GM12878 (cell line): ENCODE results near the gene MPEG1. TPM values are rescaled to one million over a fixed set of nuclear protein-coding genes. Genes with fewer than 3 reads are reported as not detected.

ENCODE experiments used
- ATF7 ChIP-seq: fragments of 450-650 bp; IDR thresholded peaks from 2 replicates; pipeline ENCODE4 v1.6.1; 2016; ENCODE audit warnings: low read depth, mild to moderate bottlenecking
- CHD2 ChIP-seq: IDR thresholded peaks from 2 replicates; pipeline ENCODE4 v1.6.1; 2011; ENCODE audit warnings: low read depth, low read length, improper control_type of control experiment, borderline replicate concordance
- FOXM1 ChIP-seq: IDR thresholded peaks from 2 replicates; pipeline ENCODE4 v1.6.1; 2012; ENCODE audit warnings: low read depth, mild to moderate bottlenecking, inconsistent platforms, low read length, moderate library complexity
- IKZF1 ChIP-seq: fragments of 450-650 bp; conservative IDR thresholded peaks from 2 replicates; pipeline ENCODE4 v1.6.1; 2017; ENCODE audit warnings: antibody characterized with exemption, mild to moderate bottlenecking
- IKZF2 ChIP-seq, 2 experiments: fragments of 450-650 bp; IDR thresholded peaks; 2 replicates each; pipeline ENCODE4 v1.6.1; 2017; ENCODE audit warnings: mild to moderate bottlenecking in 2 of 2, moderate library complexity in 2 of 2
- KAT2A ChIP-seq: conservative IDR thresholded peaks from 2 replicates; pipeline ENCODE4 v1.6.1; 2011; ENCODE audit warnings: low read depth, low read length; ENCODE audit not compliant: control insufficient read depth
- POLR2AphosphoS2 ChIP-seq: IDR thresholded peaks from 2 replicates; pipeline ENCODE4 v1.6.1; 2011; ENCODE audit warnings: low read depth, mild to moderate bottlenecking, low read length, improper control_type of control experiment, moderate library complexity
- RUNX3 ChIP-seq: IDR thresholded peaks from 2 replicates; pipeline ENCODE4 v1.6.1; 2012; ENCODE audit warnings: low read length, inconsistent platforms
- SMC3 ChIP-seq: IDR thresholded peaks from 2 replicates; pipeline ENCODE4 v1.6.1; 2011; ENCODE audit warnings: low read length, improper control_type of control experiment, borderline replicate concordance
- SRF ChIP-seq, 2 experiments: IDR thresholded peaks; 2 replicates each; pipeline ENCODE4 v1.6.1; 2011; ENCODE audit warnings: low read depth in 2 of 2, low read length in 2 of 2, mild to moderate bottlenecking in 1 of 2, moderate library complexity in 1 of 2
- WRNIP1 ChIP-seq: IDR thresholded peaks from 2 replicates; pipeline ENCODE4 v1.6.1; 2011; ENCODE audit warnings: low read depth, low read length, improper control_type of control experiment, borderline replicate concordance
- ZNF622 ChIP-seq: fragments of 450-650 bp; IDR thresholded peaks from 2 replicates; pipeline ENCODE4 v1.6.1; 2017; ENCODE audit warnings: mild to moderate bottlenecking, inconsistent platforms
- polyA plus RNA-seq, 11 experiments: library from polyadenylated mRNA; depleted of rRNA in 4 of 11; unstranded in 6 of 11; stranded (reverse) in 5 of 11; fragments of >200 nt; fragmentation: Nextera tagmentation in 4 of 11; fragmentation: Illumina TruSeq in 1 of 11; extraction: Ambion mirVana in 4 of 11; extraction: Trizol in 1 of 11; gene quantifications; 1 replicate in 1 of 11; 2 replicates in 10 of 11; pipeline versions ENCODE4 v1.2.1 to v1.2.3, GENCODE V29; 2011 to 2016; ENCODE audit warnings: inconsistent platforms in 2 of 11, missing spikeins in 2 of 11, low read depth in 1 of 11
- total RNA-seq, 4 experiments: library from RNA; depleted of rRNA in 3 of 4; stranded (reverse); fragments of >200 nt in 3 of 4; fragmentation: Illumina TruSeq in 1 of 4; extraction: Trizol in 1 of 4; gene quantifications; 2 replicates each; pipeline versions ENCODE4 v1.2.1 to v1.2.3, GENCODE V29; 2013 to 2021
- TF ChIP-seq, protein P1 (sequence below), 3 experiments: IDR thresholded peaks in 2 of 3; conservative IDR thresholded peaks in 1 of 3; 2 replicates each; pipeline ENCODE4 v1.5.1; 2011; ENCODE audit warnings: low read depth in 3 of 3, low read length in 3 of 3, mild to moderate bottlenecking in 3 of 3, control low read depth in 2 of 3, moderate library complexity in 2 of 3, inconsistent platforms in 1 of 3, mixed read lengths in 1 of 3; ENCODE audit not compliant: control insufficient read depth in 2 of 3, insufficient read depth in 1 of 3; ENCODE audit errors: extremely low read depth in 1 of 3
- TF ChIP-seq, protein P2 (sequence below): fragments of 150-350 bp; IDR thresholded peaks from 2 replicates; pipeline ENCODE4 v1.6.1; 2014; ENCODE audit warnings: mild to moderate bottlenecking, low read depth, low read length
- TF ChIP-seq, protein P3 (sequence below): IDR thresholded peaks from 2 replicates; pipeline ENCODE4 v1.6.1; 2012; ENCODE audit warnings: low read depth, low read length, improper control_type of control experiment
- TF ChIP-seq, protein P4 (sequence below): fragments of 450-650 bp; IDR thresholded peaks from 2 replicates; pipeline ENCODE4 v1.6.1; 2017; ENCODE audit warnings: mild to moderate bottlenecking, low read depth, inconsistent platforms; ENCODE audit not compliant: poor library complexity, severe bottlenecking
- TF ChIP-seq, protein P5 (sequence below): fragments of 450-650 bp; IDR thresholded peaks from 2 replicates; pipeline ENCODE4 v1.6.1; 2017; ENCODE audit warnings: mild to moderate bottlenecking
- TF ChIP-seq, protein P6 (sequence below): fragments of 450-650 bp; conservative IDR thresholded peaks from 2 replicates; pipeline ENCODE4 v1.6.1; 2017; ENCODE audit warnings: mild to moderate bottlenecking, moderate library complexity

Gene MPEG1
- total and polyA plus RNA-seq, 10 of the 15 experiments (the other 5 are each of a cell fraction or from before 2014, with no cell fraction given), result 1.3 to 15.6 (median 11.7) TPM; not detected in 1

DNA sequence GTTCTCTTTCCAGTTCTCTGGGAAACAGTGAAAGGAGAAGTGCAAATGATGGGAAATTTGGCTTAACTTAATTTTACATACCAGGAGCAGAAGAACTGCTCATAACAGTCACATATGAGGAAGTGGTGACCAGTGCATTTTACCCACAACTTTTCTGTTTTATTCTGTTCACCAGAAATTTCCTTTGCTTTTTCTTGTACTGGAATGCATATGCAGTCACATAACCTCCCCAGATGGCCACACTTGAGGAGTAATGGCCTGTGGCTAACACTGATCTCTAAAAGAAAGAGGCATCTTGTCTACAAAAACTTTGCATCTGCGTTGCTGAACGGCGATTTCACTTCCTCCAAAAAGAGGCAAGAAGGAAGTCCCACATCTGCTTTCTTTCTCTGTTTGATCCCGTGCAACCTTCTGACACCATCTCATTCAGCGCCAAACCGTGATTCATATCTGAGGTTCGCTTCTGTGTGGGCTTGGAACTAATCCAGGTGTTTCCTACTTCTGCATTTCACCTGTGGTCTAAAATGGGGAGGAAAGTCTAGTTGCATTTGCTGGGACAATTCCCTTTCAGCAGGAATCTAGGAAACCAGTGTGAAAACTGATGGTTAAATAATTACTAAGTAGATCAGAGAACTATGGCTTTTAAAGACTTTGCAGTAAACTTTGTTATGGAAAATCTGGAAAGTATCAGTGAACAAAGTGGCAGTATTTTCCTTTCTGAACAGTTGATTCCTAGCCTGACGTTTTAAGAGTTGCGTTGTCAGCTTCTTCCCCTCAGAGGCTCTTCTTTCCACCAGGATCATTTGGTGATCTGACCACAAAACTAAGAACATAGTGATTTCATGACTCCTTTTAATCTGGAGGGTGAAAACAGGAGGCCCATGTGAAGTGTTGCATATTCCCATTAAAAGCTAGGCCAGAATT, 4.2 kb upstream of the MPEG1 start (continued):
- TF ChIP-seq SMC3, result 0 out of 2 replicates have a peak, but pooled peaks have one; percentile 24
- peak; percentile 95 for TF ChIP-seq ATF7
- TF ChIP-seq IKZF1, result peak; percentile 99
- peak; percentile 100 for TF ChIP-seq IKZF2 (IDR thresholded peaks at IDR 0.05)
- TF ChIP-seq, protein P1, sequence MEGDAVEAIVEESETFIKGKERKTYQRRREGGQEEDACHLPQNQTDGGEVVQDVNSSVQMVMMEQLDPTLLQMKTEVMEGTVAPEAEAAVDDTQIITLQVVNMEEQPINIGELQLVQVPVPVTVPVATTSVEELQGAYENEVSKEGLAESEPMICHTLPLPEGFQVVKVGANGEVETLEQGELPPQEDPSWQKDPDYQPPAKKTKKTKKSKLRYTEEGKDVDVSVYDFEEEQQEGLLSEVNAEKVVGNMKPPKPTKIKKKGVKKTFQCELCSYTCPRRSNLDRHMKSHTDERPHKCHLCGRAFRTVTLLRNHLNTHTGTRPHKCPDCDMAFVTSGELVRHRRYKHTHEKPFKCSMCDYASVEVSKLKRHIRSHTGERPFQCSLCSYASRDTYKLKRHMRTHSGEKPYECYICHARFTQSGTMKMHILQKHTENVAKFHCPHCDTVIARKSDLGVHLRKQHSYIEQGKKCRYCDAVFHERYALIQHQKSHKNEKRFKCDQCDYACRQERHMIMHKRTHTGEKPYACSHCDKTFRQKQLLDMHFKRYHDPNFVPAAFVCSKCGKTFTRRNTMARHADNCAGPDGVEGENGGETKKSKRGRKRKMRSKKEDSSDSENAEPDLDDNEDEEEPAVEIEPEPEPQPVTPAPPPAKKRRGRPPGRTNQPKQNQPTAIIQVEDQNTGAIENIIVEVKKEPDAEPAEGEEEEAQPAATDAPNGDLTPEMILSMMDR (IDR thresholded peaks at IDR 0.05 in 2 of 3, conservative IDR thresholded peaks at IDR 0.05 in 1 of 3; ENCODE audit: control insufficient read depth in 2 of 3, extremely low read depth in 1 of 3, insufficient read depth in 1 of 3, low read depth in 3 of 3, low read length in 3 of 3), result no peak
- TF ChIP-seq RUNX3, result peak; percentile 94
- TF ChIP-seq, protein P2, sequence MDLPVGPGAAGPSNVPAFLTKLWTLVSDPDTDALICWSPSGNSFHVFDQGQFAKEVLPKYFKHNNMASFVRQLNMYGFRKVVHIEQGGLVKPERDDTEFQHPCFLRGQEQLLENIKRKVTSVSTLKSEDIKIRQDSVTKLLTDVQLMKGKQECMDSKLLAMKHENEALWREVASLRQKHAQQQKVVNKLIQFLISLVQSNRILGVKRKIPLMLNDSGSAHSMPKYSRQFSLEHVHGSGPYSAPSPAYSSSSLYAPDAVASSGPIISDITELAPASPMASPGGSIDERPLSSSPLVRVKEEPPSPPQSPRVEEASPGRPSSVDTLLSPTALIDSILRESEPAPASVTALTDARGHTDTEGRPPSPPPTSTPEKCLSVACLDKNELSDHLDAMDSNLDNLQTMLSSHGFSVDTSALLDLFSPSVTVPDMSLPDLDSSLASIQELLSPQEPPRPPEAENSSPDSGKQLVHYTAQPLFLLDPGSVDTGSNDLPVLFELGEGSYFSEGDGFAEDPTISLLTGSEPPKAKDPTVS, result no peak
- TF ChIP-seq POLR2AphosphoS2, result no peak
- TF ChIP-seq CHD2, result peak; percentile 90
- TF ChIP-seq, protein P3, sequence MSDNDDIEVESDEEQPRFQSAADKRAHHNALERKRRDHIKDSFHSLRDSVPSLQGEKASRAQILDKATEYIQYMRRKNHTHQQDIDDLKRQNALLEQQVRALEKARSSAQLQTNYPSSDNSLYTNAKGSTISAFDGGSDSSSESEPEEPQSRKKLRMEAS, result no peak
- TF ChIP-seq FOXM1, result peak; percentile 100
- TF ChIP-seq SRF (IDR thresholded peaks at IDR 0.05; ENCODE audit: low read depth in 2 of 2, low read length in 2 of 2), result peak in 1 of 2 experiments; percentile 83; a peak in 2 of 4 replicates
- no peak for TF ChIP-seq KAT2A
- no peak for TF ChIP-seq ZNF622
- TF ChIP-seq, protein P4, sequence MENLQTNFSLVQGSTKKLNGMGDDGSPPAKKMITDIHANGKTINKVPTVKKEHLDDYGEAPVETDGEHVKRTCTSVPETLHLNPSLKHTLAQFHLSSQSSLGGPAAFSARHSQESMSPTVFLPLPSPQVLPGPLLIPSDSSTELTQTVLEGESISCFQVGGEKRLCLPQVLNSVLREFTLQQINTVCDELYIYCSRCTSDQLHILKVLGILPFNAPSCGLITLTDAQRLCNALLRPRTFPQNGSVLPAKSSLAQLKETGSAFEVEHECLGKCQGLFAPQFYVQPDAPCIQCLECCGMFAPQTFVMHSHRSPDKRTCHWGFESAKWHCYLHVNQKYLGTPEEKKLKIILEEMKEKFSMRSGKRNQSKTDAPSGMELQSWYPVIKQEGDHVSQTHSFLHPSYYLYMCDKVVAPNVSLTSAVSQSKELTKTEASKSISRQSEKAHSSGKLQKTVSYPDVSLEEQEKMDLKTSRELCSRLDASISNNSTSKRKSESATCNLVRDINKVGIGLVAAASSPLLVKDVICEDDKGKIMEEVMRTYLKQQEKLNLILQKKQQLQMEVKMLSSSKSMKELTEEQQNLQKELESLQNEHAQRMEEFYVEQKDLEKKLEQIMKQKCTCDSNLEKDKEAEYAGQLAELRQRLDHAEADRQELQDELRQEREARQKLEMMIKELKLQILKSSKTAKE, result peak; percentile 97
- TF ChIP-seq, protein P5, sequence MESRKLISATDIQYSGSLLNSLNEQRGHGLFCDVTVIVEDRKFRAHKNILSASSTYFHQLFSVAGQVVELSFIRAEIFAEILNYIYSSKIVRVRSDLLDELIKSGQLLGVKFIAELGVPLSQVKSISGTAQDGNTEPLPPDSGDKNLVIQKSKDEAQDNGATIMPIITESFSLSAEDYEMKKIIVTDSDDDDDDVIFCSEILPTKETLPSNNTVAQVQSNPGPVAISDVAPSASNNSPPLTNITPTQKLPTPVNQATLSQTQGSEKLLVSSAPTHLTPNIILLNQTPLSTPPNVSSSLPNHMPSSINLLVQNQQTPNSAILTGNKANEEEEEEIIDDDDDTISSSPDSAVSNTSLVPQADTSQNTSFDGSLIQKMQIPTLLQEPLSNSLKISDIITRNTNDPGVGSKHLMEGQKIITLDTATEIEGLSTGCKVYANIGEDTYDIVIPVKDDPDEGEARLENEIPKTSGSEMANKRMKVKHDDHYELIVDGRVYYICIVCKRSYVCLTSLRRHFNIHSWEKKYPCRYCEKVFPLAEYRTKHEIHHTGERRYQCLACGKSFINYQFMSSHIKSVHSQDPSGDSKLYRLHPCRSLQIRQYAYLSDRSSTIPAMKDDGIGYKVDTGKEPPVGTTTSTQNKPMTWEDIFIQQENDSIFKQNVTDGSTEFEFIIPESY, result no peak
- TF ChIP-seq, protein P6, sequence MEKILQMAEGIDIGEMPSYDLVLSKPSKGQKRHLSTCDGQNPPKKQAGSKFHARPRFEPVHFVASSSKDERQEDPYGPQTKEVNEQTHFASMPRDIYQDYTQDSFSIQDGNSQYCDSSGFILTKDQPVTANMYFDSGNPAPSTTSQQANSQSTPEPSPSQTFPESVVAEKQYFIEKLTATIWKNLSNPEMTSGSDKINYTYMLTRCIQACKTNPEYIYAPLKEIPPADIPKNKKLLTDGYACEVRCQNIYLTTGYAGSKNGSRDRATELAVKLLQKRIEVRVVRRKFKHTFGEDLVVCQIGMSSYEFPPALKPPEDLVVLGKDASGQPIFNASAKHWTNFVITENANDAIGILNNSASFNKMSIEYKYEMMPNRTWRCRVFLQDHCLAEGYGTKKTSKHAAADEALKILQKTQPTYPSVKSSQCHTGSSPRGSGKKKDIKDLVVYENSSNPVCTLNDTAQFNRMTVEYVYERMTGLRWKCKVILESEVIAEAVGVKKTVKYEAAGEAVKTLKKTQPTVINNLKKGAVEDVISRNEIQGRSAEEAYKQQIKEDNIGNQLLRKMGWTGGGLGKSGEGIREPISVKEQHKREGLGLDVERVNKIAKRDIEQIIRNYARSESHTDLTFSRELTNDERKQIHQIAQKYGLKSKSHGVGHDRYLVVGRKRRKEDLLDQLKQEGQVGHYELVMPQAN, result 0 out of 2 replicates have a peak, but pooled peaks have one; percentile 28
- TF ChIP-seq WRNIP1, result no peak
